K562 (cell line): ENCODE results near the gene CMSS1. TPM values are rescaled to one million over a fixed set of nuclear protein-coding genes. Genes with fewer than 3 reads are reported as not detected.

Experiments
- ATAC-seq: fragments of 200-7000 bp; cut with Tn5 transposase; 3 replicates; pipeline ENCODE4 v1.9.1; 2020; ENCODE audit warnings: moderate library complexity
- BruUV-seq: library from RNA; stranded (reverse); fragments of 400-500 nt; replicated peaks from 2 replicates; lab custom pipeline; 2021; lab: Mats Ljungman, UMichigan
- CTCF ChIA-PET: fragments of 300-600 bp; formaldehyde crosslinking; extraction: SDS; loops from one replicate; lab custom pipeline; 2021; ENCODE audit warnings: low intra/inter-chr PET ratio; lab: Yijun Ruan, JAX
- POLR2A ChIA-PET: fragments of 300-600, 350-650 bp; sonication (Branson Sonifier 250); formaldehyde crosslinking; extraction: SDS; loops from one replicate; lab custom pipeline; 2021; ENCODE audit warnings: antibody characterized with exemption, inconsistent platforms; lab: Yijun Ruan, JAX
- DNase-seq, 4 experiments: peaks; one replicate each; pipeline versions ENCODE4 v3.0.0 to v3.0.0-alpha.2; 2011 to 2018; ENCODE audit warnings: low spot score in 3 of 4, mixed read lengths in 3 of 4; ENCODE audit errors: extremely low read depth in 1 of 4
- FAIRE-seq: peaks from 2 replicates; lab custom pipeline; 2011; peaks lifted over from hg19 to GRCh38; lab: Jason Lieb, UNC
- H2AFZ ChIP-seq: 2 replicates; pipeline ENCODE4 v1.6.0; 2011; ENCODE audit warnings: low read depth, low read length, control low read depth, inconsistent platforms
- H3K27ac ChIP-seq: fragments of 200-600 bp; 3 replicates; pipeline ENCODE4 v1.8.0; 2011; ENCODE audit warnings: low read depth, mild to moderate bottlenecking, control low read depth, inconsistent platforms, low read length, moderate library complexity, mixed read lengths; ENCODE audit errors: extremely low read depth
- H3K27me3 ChIP-seq, 2 experiments: fragments of 300-600 bp in 1 of 2; 2 replicates in 1 of 2; 3 replicates in 1 of 2; pipeline versions ENCODE4 v1.6.0 to v1.8.0; 2011; ENCODE audit warnings: inconsistent platforms in 2 of 2, low read length in 2 of 2, mild to moderate bottlenecking in 1 of 2, mixed read lengths in 1 of 2, moderate library complexity in 1 of 2; ENCODE audit not compliant: control insufficient read depth in 2 of 2, insufficient read depth in 2 of 2
- H3K36me3 ChIP-seq: fragments of 300-600 bp; 3 replicates; pipeline ENCODE4 v1.8.0; 2011; ENCODE audit warnings: mild to moderate bottlenecking, low read length, inconsistent platforms; ENCODE audit not compliant: control insufficient read depth, insufficient read depth
- H3K4me1 ChIP-seq, 2 experiments: fragments of 200-600 bp in 1 of 2; replicated peaks in 1 of 2; 2 replicates in 1 of 2; 3 replicates in 1 of 2; pipeline versions ENCODE4 v1.5.1 to v1.8.0; 2011; ENCODE audit warnings: inconsistent platforms in 2 of 2, low read length in 2 of 2, mild to moderate bottlenecking in 1 of 2, mixed read lengths in 1 of 2, moderate library complexity in 1 of 2; ENCODE audit not compliant: control insufficient read depth in 2 of 2, insufficient read depth in 2 of 2
- H3K4me2 ChIP-seq: 2 replicates; pipeline ENCODE4 v1.6.1; 2011; ENCODE audit warnings: low read length, control low read depth, inconsistent platforms, mixed read lengths; ENCODE audit not compliant: insufficient read depth
- H3K4me3 ChIP-seq: fragments of 200-600 bp; sonication (generic), shearing (Covaris generic); 2 replicates; pipeline ENCODE4 v1.5.1; 2016; ENCODE audit warnings: control low read depth, inconsistent platforms
- H3K79me2 ChIP-seq: fragments of 200-600 bp; 3 replicates; pipeline ENCODE4 v1.8.0; 2011; ENCODE audit warnings: low read length, inconsistent platforms; ENCODE audit not compliant: control insufficient read depth, insufficient read depth
- H3K9ac ChIP-seq, 2 experiments: 2 replicates each; pipeline versions ENCODE4 v1.6.0 to v1.6.1; 2011; ENCODE audit warnings: low read depth in 2 of 2, low read length in 2 of 2, control low read depth in 1 of 2, inconsistent platforms in 1 of 2, mild to moderate bottlenecking in 1 of 2, mixed read lengths in 1 of 2; ENCODE audit not compliant: insufficient read depth in 1 of 2
- H3K9me1 ChIP-seq: one replicate; pipeline ENCODE4 v1.6.0; 2011; ENCODE audit warnings: inconsistent platforms, mild to moderate bottlenecking, low read length, moderate library complexity; ENCODE audit not compliant: control insufficient read depth, insufficient read depth
- H3K9me3 ChIP-seq: replicated peaks from 2 replicates; pipeline ENCODE4 v1.5.1; 2011; ENCODE audit warnings: low read depth, low read length, inconsistent platforms; ENCODE audit not compliant: control insufficient read depth, insufficient read depth
- H4K20me1 ChIP-seq: replicated peaks from 2 replicates; pipeline ENCODE4 v1.6.1; 2011; ENCODE audit warnings: low read length, inconsistent platforms, mixed read lengths; ENCODE audit not compliant: control insufficient read depth, insufficient read depth
- BACH1 ChIP-seq: fragments of 200-800 bp; sonication (Bioruptor generic); IDR thresholded peaks from 2 replicates; pipeline ENCODE4 v1.6.1; 2016; ENCODE audit warnings: missing genetic modification characterization, missing compliant biosample characterization
- BCL6 ChIP-seq: fragments of 250-450 bp; sonication (Bioruptor Pico); IDR thresholded peaks from 2 replicates; pipeline ENCODE4 v1.4.0; 2020
- ETV6 ChIP-seq, 3 experiments: fragments of 150-350 bp in 1 of 3; sonication (generic) in 1 of 3; formaldehyde crosslinking in 1 of 3; IDR thresholded peaks; 2 replicates each; pipeline versions ENCODE4 v1.6.1 to v1.8.0; 2014 to 2022; ENCODE audit warnings: borderline replicate concordance in 2 of 3, low read depth in 2 of 3, antibody characterized with exemption in 1 of 3, low read length in 1 of 3, mild to moderate bottlenecking in 1 of 3, missing genetic modification reagents in 1 of 3
- KAT2B ChIP-seq: IDR thresholded peaks from one replicate; pipeline ENCODE4 v1.6.1; 2012; ENCODE audit warnings: low read depth, mild to moderate bottlenecking, control low read depth, inconsistent platforms, low read length, moderate library complexity
- LCOR ChIP-seq: sonication (generic); formaldehyde crosslinking; IDR thresholded peaks from 2 replicates; pipeline ENCODE4 v1.8.0; 2022; ENCODE audit warnings: mild to moderate bottlenecking, missing genetic modification reagents
- MBD2 ChIP-seq: sonication (generic); IDR thresholded peaks from 2 replicates; pipeline ENCODE4 v1.6.1; 2016; ENCODE audit warnings: low read depth, borderline replicate concordance
- NFATC3 ChIP-seq: fragments of 450-650 bp; IDR thresholded peaks from 2 replicates; pipeline ENCODE4 v1.6.1; 2017; ENCODE audit warnings: mild to moderate bottlenecking
- RBM25 ChIP-seq: fragments of 200-400 bp; formaldehyde crosslinking; IDR thresholded peaks from 2 replicates; pipeline ENCODE4 v1.6.1; 2018; ENCODE audit warnings: low read length, low read depth, moderate library complexity; ENCODE audit not compliant: severe bottlenecking
- RCOR1 ChIP-seq, 2 experiments: IDR thresholded peaks; 2 replicates each; pipeline ENCODE4 v1.6.1; 2012; ENCODE audit warnings: low read depth in 2 of 2, low read length in 2 of 2, borderline replicate concordance in 1 of 2, improper control_type of control experiment in 1 of 2
- STAT5B ChIP-seq: fragments of 250-450 bp; sonication (Bioruptor Pico); IDR thresholded peaks from 2 replicates; pipeline ENCODE4 v1.8.0; 2021; ENCODE audit warnings: mild to moderate bottlenecking, inconsistent platforms
- TEAD4 ChIP-seq, 2 experiments: sonication (generic) in 1 of 2; formaldehyde crosslinking in 1 of 2; IDR thresholded peaks; 2 replicates each; pipeline versions ENCODE4 v1.6.1 to v1.8.0; 2012 to 2022; ENCODE audit warnings: borderline replicate concordance in 1 of 2, inconsistent platforms in 1 of 2, low read length in 1 of 2, mild to moderate bottlenecking in 1 of 2, missing genetic modification reagents in 1 of 2
- TGIF2 ChIP-seq: sonication (generic); formaldehyde crosslinking; IDR thresholded peaks from 2 replicates; pipeline ENCODE4 v1.8.1; 2022; ENCODE audit warnings: mild to moderate bottlenecking, missing genetic modification reagents, moderate library complexity
- ZNF24 ChIP-seq: fragments of 450-650 bp; IDR thresholded peaks from 2 replicates; pipeline ENCODE4 v1.6.1; 2016
- whole genome bisulfite sequencing: fragments of 100-300 bp; shearing (Covaris generic); methylation state at CpG from one replicate; pipeline ENCODE4 v1.1.6; 2016; ENCODE audit warnings: low coverage, mixed read lengths; ENCODE audit not compliant: insufficient coverage; ENCODE audit errors: missing lambda C conversion rate; 5-methylcytosine and 5-hydroxymethylcytosine counted together
- in situ Hi-C: fragments of 300-500 bp; cut with MboI; formaldehyde crosslinking; loops from 4 replicates; pipeline ENCODE4 v1.15.0; 2018; ENCODE audit warnings: inconsistent platforms, mixed read lengths
- intact Hi-C: fragments of 100-400 bp; cut with micrococcal nuclease; formaldehyde crosslinking; loops from 2 replicates; pipeline ENCODE4 v1.14.2; 2022
- polyA plus RNA-seq, 8 experiments: library from polyadenylated mRNA; depleted of rRNA in 4 of 8; stranded (reverse) in 5 of 8; unstranded in 3 of 8; fragments of >200 nt; fragmentation: Nextera tagmentation in 2 of 8; fragmentation: Illumina TruSeq in 1 of 8; extraction: Ambion mirVana in 2 of 8; extraction: Trizol in 1 of 8; gene quantifications; 2 replicates each; pipeline versions ENCODE4 v1.2.1 to v1.2.3, GENCODE V29; 2011 to 2014; ENCODE audit warnings: inconsistent platforms in 1 of 8, missing spikeins in 1 of 8
- total RNA-seq, 7 experiments: library from RNA; depleted of rRNA in 6 of 7; stranded (reverse); fragments of >200 nt in 6 of 7; fragmentation: Illumina TruSeq in 2 of 7; extraction: Trizol in 2 of 7; gene quantifications; 2 replicates each; pipeline versions ENCODE4 v1.2.1 to v1.2.3, GENCODE V29; 2011 to 2021; ENCODE audit warnings: low replicate concordance in 1 of 7
- TF ChIP-seq, protein P1 (sequence below): fragments of 250-450 bp; sonication (Bioruptor Pico); IDR thresholded peaks from 2 replicates; pipeline ENCODE4 v1.5.1; 2021; ENCODE audit warnings: mild to moderate bottlenecking

Gene CMSS1
- total and polyA plus RNA-seq, 9 of the 15 experiments (the other 6 are each of a cell fraction or from before 2014, with no cell fraction given): 46.9 to 109 (median 72.3) TPM

DNA sequence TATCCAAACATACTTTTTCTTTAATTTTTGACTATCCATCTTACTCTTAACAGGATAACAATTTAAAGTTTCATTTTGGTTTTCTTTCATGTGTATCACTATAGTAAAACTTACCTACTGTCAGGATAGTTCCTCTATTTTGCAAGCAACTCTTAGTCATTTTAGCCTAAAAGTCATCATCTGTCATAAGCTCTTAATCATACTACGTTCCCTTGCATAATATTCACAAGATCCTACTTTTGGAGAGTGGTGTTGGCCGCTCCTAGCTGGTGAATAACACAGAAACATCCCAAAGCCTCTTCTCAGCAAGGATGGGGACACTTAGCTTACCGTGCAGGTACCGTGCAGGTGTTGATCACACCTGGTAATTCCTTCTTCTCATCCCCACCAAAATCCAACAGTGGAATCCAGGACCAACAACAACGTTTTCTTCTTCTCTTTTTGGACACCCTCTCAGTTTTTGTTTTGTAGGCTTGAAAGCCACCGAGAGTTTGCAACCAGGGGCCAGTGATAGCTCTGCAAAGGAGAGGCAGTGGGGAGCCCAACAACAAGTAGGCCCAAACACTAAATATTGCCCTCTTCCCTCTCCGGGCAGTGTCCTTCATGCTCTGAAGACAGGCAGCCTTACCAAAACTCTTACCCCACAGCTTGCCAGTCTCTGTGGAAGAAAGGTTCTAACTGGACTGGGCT is 296.2 kb downstream of the CMSS1 start:
- Histone ChIP-seq H2AFZ (no peak overlapping the region), H3K9me1 (no peaks in the 10 kb centered on the region), H3K4me2 (no peak overlapping the region), H3K79me2 (no peaks in the 10 kb centered on the region), H3K36me3 (peaks cover 2% of the 10 kb centered on the region; the same call in 1 of the 3 replicates), H3K4me3 (no peak overlapping the region), H3K4me1 (no peaks in the 10 kb centered on the region), H3K9me3 (no peaks in the 10 kb centered on the region), H4K20me1 (no peaks in the 10 kb centered on the region), H3K27ac (no peak overlapping the region), H3K9ac (no peak overlapping the region), H3K27me3 (no peaks in the 10 kb centered on the region)
- intact Hi-C loops: no loop called here
- DNase-seq (no peak), ATAC-seq (no peak), FAIRE-seq (no peak)
- BruUV-seq: no TSS peak
- CTCF ChIA-PET: no interaction called here
- no peak for TF ChIP-seq ETV6 (IDR thresholded peaks at IDR 0.05; ENCODE audit: borderline replicate concordance in 1 of 2, low read depth in 2 of 2, low read length in 1 of 2)
- TF ChIP-seq ETV6 (CRISPR knock-in tag; IDR thresholded peaks at IDR 0.05; ENCODE audit: borderline replicate concordance): no peak
- TF ChIP-seq, protein P1, sequence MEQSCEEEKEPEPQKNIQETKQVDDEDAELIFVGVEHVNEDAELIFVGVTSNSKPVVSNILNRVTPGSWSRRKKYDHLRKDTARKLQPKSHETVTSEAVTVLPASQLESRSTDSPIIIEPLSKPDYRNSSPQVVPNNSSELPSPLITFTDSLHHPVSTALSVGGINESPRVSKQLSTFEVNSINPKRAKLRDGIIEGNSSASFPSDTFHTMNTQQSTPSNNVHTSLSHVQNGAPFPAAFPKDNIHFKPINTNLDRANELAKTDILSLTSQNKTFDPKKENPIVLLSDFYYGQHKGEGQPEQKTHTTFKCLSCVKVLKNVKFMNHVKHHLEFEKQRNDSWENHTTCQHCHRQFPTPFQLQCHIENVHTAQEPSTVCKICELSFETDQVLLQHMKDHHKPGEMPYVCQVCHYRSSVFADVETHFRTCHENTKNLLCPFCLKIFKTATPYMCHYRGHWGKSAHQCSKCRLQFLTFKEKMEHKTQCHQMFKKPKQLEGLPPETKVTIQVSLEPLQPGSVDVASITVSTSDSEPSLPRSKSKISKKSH (CRISPR knock-in tag): no peak
- TF ChIP-seq RBM25: no peak
- no peak for TF ChIP-seq KAT2B
- TF ChIP-seq ZNF24: no peak
- no peak for TF ChIP-seq TEAD4 (IDR thresholded peaks at IDR 0.05; ENCODE audit: low read length)
- TF ChIP-seq TEAD4 (CRISPR knock-in tag; IDR thresholded peaks at IDR 0.05; ENCODE audit: borderline replicate concordance): no peak
- no peak for TF ChIP-seq RCOR1 (IDR thresholded peaks at IDR 0.05; ENCODE audit: borderline replicate concordance in 1 of 2, low read depth in 2 of 2, low read length in 2 of 2)
- no peak for TF ChIP-seq BCL6
- no peak for TF ChIP-seq NFATC3
- TF ChIP-seq LCOR (CRISPR knock-in tag): no peak
- TF ChIP-seq STAT5B (CRISPR knock-in tag): no peak
- TF ChIP-seq TGIF2 (CRISPR knock-in tag): no peak
- TF ChIP-seq MBD2: no peak
- TF ChIP-seq BACH1 (tag): no peak
- in situ Hi-C loops: no loop called here
- 79% methylated on average over 6 of the region's 7 CpGs for WGBS
- POLR2A ChIA-PET: interaction anchor here (0.6 kb wide), 1 partner anchor 1822 kb away, joined by 3 read pairs; no protein-coding TSS in a partner anchor
